NCI-H82 (cell line): ENCODE results near the gene TEX101.
"Not testable (repeated sequence)": the region's sequence is repeated elsewhere in the genome, so short reads cannot be mapped to it uniquely, and the experiment has no call there.

Source experiments
- DNase-seq: peaks from one replicate; lab custom pipeline; 2025; lab: John Stamatoyannopoulos, UW

The TEX101 gene

GRCh38 chr19:43414554-43414953 lies at the start of gene TEX101:
Gene TEX101 (plus strand): TSS chr19:43414890. CDS start chr19:43415920, 1,030 bp downstream.
- DNase-seq, result no peak

GRCh38 chr19:43365677-43366076 lies 49.0 kb upstream of the TEX101 start:
- DNase-seq, result not testable (repeated sequence)

GRCh38 chr19:43367822-43368221 lies 46.9 kb upstream of the TEX101 start:
- DNase-seq, result no peak

- not testable (repeated sequence) for DNase-seq
These were observed 45.8 kb upstream of the TEX101 start for GRCh38 chr19:43368897-43369296.

- DNase-seq, result no peak
These were observed 42.8 kb upstream of the TEX101 start for GRCh38 chr19:43371909-43372308.

GRCh38 chr19:43372462-43372861 lies 42.2 kb upstream of the TEX101 start:
- no peak for DNase-seq

- not testable (repeated sequence) for DNase-seq
These were observed 37.1 kb upstream of the TEX101 start for GRCh38 chr19:43377624-43378023.

- no peak for DNase-seq
These were observed 34.7 kb upstream of the TEX101 start for GRCh38 chr19:43380008-43380407.

GRCh38 chr19:43380771-43381386 lies 33.8 kb upstream of the TEX101 start:
- no peak for DNase-seq

GRCh38 chr19:43382586-43383216 lies 32.0 kb upstream of the TEX101 start:
- not testable (repeated sequence) for DNase-seq

- DNase-seq, result not testable (repeated sequence)
These were observed 31.4 kb upstream of the TEX101 start for GRCh38 chr19:43383254-43383653.

- not testable (repeated sequence) for DNase-seq
These were observed 30.9 kb upstream of the TEX101 start for GRCh38 chr19:43383759-43384158.

GRCh38 chr19:43390903-43391551 lies 23.7 kb upstream of the TEX101 start:
- not testable (repeated sequence) for DNase-seq

GRCh38 chr19:43391552-43391935 lies 23.1 kb upstream of the TEX101 start:
- not testable (repeated sequence) for DNase-seq

GRCh38 chr19:43393501-43393900 lies 21.2 kb upstream of the TEX101 start:
- DNase-seq, result not testable (repeated sequence)

GRCh38 chr19:43395561-43395960 lies 19.1 kb upstream of the TEX101 start:
- no peak for DNase-seq

GRCh38 chr19:43406297-43406696 lies 8.4 kb upstream of the TEX101 start:
- DNase-seq, result no peak

GRCh38 chr19:43407416-43408005 lies 7.2 kb upstream of the TEX101 start:
- DNase-seq, result no peak

GRCh38 chr19:43408043-43408442 lies 6.6 kb upstream of the TEX101 start:
- DNase-seq, result no peak

GRCh38 chr19:43409415-43409814 lies 5.3 kb upstream of the TEX101 start:
- DNase-seq, result no peak

- DNase-seq, result no peak
These were observed 2.2 kb upstream of the TEX101 start for GRCh38 chr19:43412441-43412840.

GRCh38 chr19:43416951-43417623 lies 2.4 kb downstream of the TEX101 start:
- DNase-seq, result no peak
